Skeletal muscle satellite cell (primary cell): ENCODE measurements around the gene XRRA1.
"Not testable (repeated sequence)": the region's sequence is repeated elsewhere in the genome, so short reads cannot be mapped to it uniquely, and the experiment has no call there.

Experiments
- H3K27me3 ChIP-seq: 2 replicates; pipeline ENCODE4 v1.7.0; 2013; ENCODE audit warnings: low read length; ENCODE audit not compliant: control insufficient read depth, insufficient read depth
- H3K36me3 ChIP-seq: 2 replicates; pipeline ENCODE4 v1.7.0; 2013; ENCODE audit warnings: mild to moderate bottlenecking, control low read depth, low read length; ENCODE audit not compliant: insufficient read depth
- H3K4me1 ChIP-seq: 2 replicates; pipeline ENCODE4 v1.7.0; 2013; ENCODE audit warnings: low read length; ENCODE audit not compliant: control insufficient read depth, insufficient read depth
- H3K4me2 ChIP-seq: 2 replicates; pipeline ENCODE4 v1.7.0; 2013; ENCODE audit warnings: mild to moderate bottlenecking, low read length
- H3K4me3 ChIP-seq: 2 replicates; pipeline ENCODE4 v1.7.0; 2013; ENCODE audit warnings: low read length
- H3K9ac ChIP-seq: 2 replicates; pipeline ENCODE4 v1.7.0; 2013; ENCODE audit warnings: mild to moderate bottlenecking, low read depth, low read length, moderate library complexity
- H3K9me3 ChIP-seq: replicated peaks from 2 replicates; pipeline ENCODE4 v1.7.0; 2013; ENCODE audit warnings: mild to moderate bottlenecking, control low read depth, low read length

Gene XRRA1

GRCh38 chr11:74845978-74846517, 102.8 kb downstream of the XRRA1 start:
- Histone ChIP-seq H3K9ac (no peak overlapping the region), H3K9me3 (no peaks in the 10 kb centered on the region), H3K4me1 (peaks cover 27% of the 10 kb centered on the region), H3K36me3 (peaks cover 36% of the 10 kb centered on the region), H3K4me3 (no peak overlapping the region), H3K27me3 (no peaks in the 10 kb centered on the region), H3K4me2 (no peak overlapping the region)

- H3K27me3 ChIP-seq: no peaks in the 10 kb centered on the region
- peaks cover 24% of the 10 kb centered on the region for H3K4me1 ChIP-seq
- no peak overlapping the region for H3K4me2 ChIP-seq
- peaks cover 41% of the 10 kb centered on the region for H3K36me3 ChIP-seq
- H3K4me3 ChIP-seq: no peak overlapping the region
- H3K9ac ChIP-seq: no peak overlapping the region
- H3K9me3 ChIP-seq: no peaks in the 10 kb centered on the region
These were observed 104.0 kb downstream of the XRRA1 start for GRCh38 chr11:74844865-74845264.

GRCh38 chr11:74844072-74844471, 104.8 kb downstream of the XRRA1 start:
- H3K4me1 ChIP-seq: peaks cover 16% of the 10 kb centered on the region
- no peak overlapping the region for H3K9ac ChIP-seq
- no peak overlapping the region for H3K4me3 ChIP-seq
- no peak overlapping the region for H3K4me2 ChIP-seq
- H3K9me3 ChIP-seq: no peaks in the 10 kb centered on the region
- H3K36me3 ChIP-seq: peaks cover 41% of the 10 kb centered on the region
- H3K27me3 ChIP-seq: no peaks in the 10 kb centered on the region

GRCh38 chr11:74842967-74843366, 105.9 kb downstream of the XRRA1 start:
- H3K4me3 ChIP-seq: no peak overlapping the region
- peaks cover 49% of the 10 kb centered on the region for H3K36me3 ChIP-seq
- H3K9ac ChIP-seq: no peak overlapping the region
- no peaks in the 10 kb centered on the region for H3K9me3 ChIP-seq
- H3K4me2 ChIP-seq: no peak overlapping the region
- H3K4me1 ChIP-seq: peaks cover 11% of the 10 kb centered on the region
- H3K27me3 ChIP-seq: no peaks in the 10 kb centered on the region

- Histone ChIP-seq H3K27me3 (no peaks in the 10 kb centered on the region), H3K4me3 (no peak overlapping the region), H3K9me3 (no peaks in the 10 kb centered on the region), H3K9ac (no peak overlapping the region), H3K4me1 (peaks cover 7% of the 10 kb centered on the region), H3K4me2 (no peak overlapping the region), H3K36me3 (peaks cover 62% of the 10 kb centered on the region)
These were observed 108.4 kb downstream of the XRRA1 start for GRCh38 chr11:74840486-74840885.

GRCh38 chr11:74839971-74840370, 108.9 kb downstream of the XRRA1 start:
- Histone ChIP-seq H3K36me3 (peaks cover 64% of the 10 kb centered on the region), H3K27me3 (no peaks in the 10 kb centered on the region), H3K9me3 (no peaks in the 10 kb centered on the region), H3K4me2 (no peak overlapping the region), H3K9ac (no peak overlapping the region), H3K4me3 (no peak overlapping the region), H3K4me1 (peaks cover 7% of the 10 kb centered on the region)

GRCh38 chr11:74839446-74839845, 109.4 kb downstream of the XRRA1 start:
- Histone ChIP-seq H3K4me1 (peaks cover 7% of the 10 kb centered on the region), H3K27me3 (no peaks in the 10 kb centered on the region), H3K4me3 (no peak overlapping the region), H3K9me3 (no peaks in the 10 kb centered on the region), H3K36me3 (peaks cover 60% of the 10 kb centered on the region), H3K4me2 (no peak overlapping the region), H3K9ac (no peak overlapping the region)

GRCh38 chr11:74838188-74838587, 110.7 kb downstream of the XRRA1 start:
- H3K9ac ChIP-seq: no peak overlapping the region
- peaks cover 48% of the 10 kb centered on the region for H3K36me3 ChIP-seq
- H3K4me2 ChIP-seq: no peak overlapping the region
- no peaks in the 10 kb centered on the region for H3K27me3 ChIP-seq
- H3K4me3 ChIP-seq: no peak overlapping the region
- H3K9me3 ChIP-seq: no peaks in the 10 kb centered on the region
- peaks cover 7% of the 10 kb centered on the region for H3K4me1 ChIP-seq

GRCh38 chr11:74837191-74837590, 111.7 kb downstream of the XRRA1 start:
- Histone ChIP-seq H3K9me3 (no peaks in the 10 kb centered on the region), H3K27me3 (no peaks in the 10 kb centered on the region), H3K4me3 (no peak overlapping the region), H3K9ac (no peak overlapping the region), H3K36me3 (peaks cover 38% of the 10 kb centered on the region), H3K4me1 (peaks cover 7% of the 10 kb centered on the region), H3K4me2 (no peak overlapping the region)

- Histone ChIP-seq H3K9ac (no peak overlapping the region), H3K27me3 (no peaks in the 10 kb centered on the region), H3K36me3 (peaks cover 29% of the 10 kb centered on the region), H3K4me2 (no peak overlapping the region), H3K4me1 (peaks cover 10% of the 10 kb centered on the region), H3K9me3 (no peaks in the 10 kb centered on the region), H3K4me3 (no peak overlapping the region)
These were observed 122.0 kb downstream of the XRRA1 start for GRCh38 chr11:74826901-74827300.

GRCh38 chr11:74825596-74825995, 123.3 kb downstream of the XRRA1 start:
- H3K9me3 ChIP-seq, H3K27me3 ChIP-seq, H3K4me3 ChIP-seq, H3K4me2 ChIP-seq, H3K9ac ChIP-seq: not testable (repeated sequence)
- Histone ChIP-seq H3K36me3 (peaks cover 18% of the 10 kb centered on the region), H3K4me1 (peaks cover 17% of the 10 kb centered on the region)

- Histone ChIP-seq H3K36me3 (peaks cover 21% of the 10 kb centered on the region), H3K4me3 (no peak overlapping the region), H3K4me2 (no peak overlapping the region)
These were observed 124.5 kb downstream of the XRRA1 start for GRCh38 chr11:74824285-74824982.

More at GRCh38 chr11:74824285-74824982, 124.5 kb downstream of the XRRA1 start:
- no peaks in the 10 kb centered on the region for H3K9me3 ChIP-seq
- peaks cover 29% of the 10 kb centered on the region for H3K4me1 ChIP-seq
- no peaks in the 10 kb centered on the region for H3K27me3 ChIP-seq
- H3K9ac ChIP-seq: no peak overlapping the region
